ENCODE results near the gene MTG2.
A peak's percentile ranks its signal among the peaks of the same experiment; 100 is the strongest.

Gene MTG2, protein sequence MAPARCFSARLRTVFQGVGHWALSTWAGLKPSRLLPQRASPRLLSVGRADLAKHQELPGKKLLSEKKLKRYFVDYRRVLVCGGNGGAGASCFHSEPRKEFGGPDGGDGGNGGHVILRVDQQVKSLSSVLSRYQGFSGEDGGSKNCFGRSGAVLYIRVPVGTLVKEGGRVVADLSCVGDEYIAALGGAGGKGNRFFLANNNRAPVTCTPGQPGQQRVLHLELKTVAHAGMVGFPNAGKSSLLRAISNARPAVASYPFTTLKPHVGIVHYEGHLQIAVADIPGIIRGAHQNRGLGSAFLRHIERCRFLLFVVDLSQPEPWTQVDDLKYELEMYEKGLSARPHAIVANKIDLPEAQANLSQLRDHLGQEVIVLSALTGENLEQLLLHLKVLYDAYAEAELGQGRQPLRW

DNA sequence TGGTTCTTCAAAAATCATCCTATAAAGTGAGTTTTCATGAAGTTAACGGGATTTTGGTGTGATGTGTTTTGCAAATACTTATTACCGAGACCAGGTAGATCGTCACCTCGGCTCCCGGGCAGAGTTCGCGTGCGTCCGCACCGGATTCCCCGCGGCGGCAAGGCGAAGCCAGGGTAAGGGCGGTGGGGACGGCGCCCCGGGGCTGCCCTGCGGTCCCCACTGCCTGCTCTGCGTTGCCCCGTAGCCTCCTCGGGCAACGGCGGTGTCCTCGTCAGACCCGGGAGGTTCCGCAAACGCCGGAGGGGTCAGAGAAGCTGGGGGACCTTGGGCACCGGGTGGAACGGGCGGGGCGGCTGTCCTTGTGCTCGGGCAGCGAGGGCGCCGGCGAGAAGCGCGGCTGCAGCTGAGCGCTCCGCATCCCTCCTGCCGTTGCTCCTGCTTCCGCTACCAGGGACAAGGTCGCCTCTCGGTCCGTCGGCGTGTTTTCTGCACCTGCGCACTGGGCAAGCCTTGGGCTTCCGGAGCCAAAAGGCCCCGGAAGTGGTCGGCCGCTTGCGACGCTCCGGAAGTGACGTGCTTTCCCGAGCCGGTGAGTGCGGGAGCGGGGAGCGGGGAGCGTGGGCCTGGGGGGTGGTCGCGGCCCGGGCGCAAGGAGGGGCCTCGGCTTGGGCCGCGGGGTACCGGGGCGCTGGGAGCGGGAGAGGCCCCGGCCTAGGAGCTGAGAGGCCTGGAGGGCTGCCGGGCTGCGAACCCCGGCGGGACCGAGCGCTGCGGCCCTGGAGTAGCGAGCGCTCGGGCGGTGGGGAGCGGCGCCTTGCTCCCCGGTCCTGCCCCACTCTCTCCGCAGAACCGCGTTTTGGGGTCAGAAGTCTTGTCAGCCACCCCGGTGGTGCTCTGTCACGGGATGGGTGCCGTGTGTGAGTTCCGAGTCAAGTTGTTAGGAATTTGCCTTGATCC is at the start of gene MTG2:
Gene MTG2, plus strand, starts transcription at position 560 of the 957 bp plus-strand sequence. CDS start 10,393 bp downstream, outside the sequence.
- DNase-seq (ENCODE audit: low read depth in 2 of 2) = peak; percentile 80 to 81

DNA sequence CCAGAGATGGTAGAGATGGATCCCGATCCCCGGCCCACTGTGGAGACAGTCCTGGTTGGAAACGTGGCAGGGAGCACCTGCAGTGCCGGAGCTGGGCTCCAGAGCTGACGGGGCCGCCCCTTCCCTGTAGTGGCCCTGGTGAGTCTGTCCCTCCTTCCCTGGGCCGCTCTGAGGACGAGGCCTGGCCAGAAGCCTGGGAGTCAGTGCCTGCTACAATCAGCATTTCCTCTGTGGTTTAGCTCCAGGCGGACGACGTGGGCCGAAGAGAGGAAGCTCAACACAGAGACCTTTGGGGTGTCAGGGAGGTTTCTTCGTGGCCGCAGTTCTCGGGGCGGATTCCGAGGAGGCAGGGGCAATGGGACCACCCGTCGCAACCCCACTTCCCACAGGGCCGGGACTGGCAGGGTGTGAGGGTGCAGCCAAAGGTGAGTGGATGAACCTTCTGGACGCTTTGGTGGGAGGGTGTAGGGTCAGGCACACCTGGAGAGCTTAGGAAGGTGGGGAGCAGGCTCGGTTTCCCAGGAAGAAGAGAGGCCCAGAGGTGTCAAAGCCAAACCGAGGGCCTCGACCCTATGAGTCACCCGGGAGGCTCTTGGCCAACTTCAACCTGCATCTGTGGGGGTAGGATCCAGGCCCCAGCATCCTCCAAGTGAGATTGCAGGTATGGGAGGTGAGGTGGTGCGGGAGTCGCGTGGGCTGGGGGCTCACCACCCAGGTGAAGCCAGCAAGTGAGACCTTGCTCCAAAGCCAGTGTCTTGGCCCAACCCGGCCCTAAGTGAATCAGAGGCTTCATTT is 49.6 kb upstream of the MTG2 start:
- no peak for DNase-seq (ENCODE audit: low read depth in 2 of 2)

DNA sequence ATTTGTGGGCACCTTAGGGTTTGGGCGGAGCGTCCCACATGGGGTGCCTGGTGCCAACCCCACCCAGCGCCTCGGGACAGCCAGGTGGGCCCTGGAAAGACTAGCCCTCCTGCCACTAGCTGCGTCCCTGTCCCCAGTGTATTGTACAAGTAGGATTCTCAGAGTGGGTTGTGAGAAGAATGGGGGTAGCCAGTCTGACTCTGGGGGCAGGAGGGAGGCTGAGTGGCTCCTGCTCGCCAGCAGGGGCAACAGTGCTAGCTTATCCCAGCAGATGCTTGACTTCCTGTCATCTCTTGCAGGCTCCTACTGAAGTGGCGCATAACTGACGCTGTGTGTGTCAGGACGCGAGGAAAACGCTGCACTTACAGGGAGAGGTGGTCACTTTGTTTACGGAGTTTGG is 49.0 kb upstream of the MTG2 start:
- no peak for DNase-seq (ENCODE audit: low read depth in 2 of 2)

DNA sequence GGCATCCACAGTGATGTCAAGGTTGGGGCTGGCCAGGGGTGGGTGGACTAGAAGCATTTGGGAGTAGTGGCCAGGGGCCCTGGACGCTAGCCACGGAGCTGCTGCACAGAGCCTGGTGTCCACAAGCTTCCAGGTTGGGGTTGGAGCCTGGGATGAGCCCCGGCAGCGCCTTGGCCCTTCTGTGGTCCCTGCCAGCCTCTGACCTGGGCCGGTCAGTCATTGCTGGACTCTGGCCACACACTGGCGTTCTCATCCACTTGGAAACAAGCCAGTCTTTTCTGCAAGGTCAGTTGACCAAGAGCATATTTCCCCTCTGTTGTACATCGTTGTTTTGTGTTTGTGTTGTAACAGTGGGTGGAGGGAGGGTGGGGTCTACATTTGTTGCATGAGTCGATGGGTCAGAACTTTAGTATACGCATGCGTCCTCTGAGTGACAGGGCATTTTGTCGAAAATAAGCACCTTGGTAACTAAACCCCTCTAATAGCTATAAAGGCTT is 48.0 kb upstream of the MTG2 start:
- DNase-seq (ENCODE audit: low read depth in 2 of 2) = no peak

DNA sequence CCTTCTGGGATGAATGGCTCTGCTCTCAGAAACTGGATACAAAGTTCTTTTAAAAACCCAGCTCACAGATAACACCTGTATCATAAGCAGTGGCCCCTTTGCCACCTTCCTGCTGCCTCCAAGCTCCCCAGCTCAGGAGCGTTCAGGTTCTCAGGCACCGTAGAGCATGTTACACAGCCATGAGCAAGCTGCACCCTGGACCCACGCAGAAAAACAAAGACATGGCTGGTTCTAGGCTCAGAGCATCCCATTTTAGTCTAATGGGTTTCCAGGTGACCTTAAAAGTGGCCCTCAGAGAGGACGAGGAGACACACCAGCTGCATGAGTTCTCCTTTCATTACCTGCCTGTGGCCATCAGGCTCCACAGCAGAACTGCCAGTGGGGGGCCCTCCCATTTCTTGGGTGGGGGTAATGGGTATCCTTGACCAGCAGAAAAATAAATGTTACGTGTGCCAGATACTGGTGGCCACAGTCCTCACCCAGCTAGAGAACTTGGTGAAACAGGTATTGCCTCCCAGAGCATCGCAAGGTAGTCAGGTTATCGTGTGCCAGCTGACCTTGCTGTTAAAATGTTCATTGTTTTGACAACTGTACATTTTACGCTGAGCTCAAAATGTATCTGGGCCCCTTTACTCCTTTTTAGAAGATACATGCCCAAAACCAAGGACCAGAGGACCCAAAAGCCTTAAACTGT is 47.1 kb upstream of the MTG2 start:
- DNase-seq (ENCODE audit: low read depth in 2 of 2) = no peak

DNA sequence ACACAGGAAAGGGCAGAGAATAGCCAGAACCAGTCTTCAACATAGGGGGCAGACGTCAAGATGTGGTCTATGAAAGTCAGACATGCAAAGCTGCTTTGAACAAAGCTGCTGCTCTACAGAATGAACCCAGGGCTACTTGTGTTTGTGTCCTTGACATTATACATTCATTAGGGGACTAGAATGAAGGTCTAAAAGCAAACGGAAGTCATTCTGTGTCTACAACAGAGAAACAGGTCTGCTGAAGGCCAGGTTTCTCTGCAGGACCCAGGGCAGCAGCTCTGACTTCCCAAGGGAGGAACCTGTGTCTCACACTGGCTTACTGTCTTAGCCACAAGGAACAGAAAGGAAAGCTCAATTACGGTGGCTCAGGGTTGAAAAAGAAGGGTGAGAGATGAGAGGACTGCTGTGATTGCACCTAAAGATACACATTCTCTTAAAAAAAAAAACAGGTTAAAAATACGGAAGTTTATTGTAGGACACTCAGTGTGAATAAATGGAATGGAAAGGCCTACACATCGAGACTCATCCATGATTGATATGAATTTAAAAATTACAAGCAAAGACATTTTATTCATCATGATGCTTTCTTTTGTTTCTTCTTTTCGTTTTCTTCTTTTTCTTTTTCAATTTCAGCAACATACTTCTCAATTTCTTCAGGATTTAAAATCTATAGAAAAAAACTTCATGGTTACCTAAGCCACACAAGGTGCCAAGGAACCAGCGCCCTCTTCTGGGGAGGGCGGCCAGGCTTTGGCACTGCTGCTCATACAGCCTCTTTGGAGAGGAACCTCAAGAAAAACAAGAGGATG is 46.3 kb upstream of the MTG2 start:
- DNase-seq (ENCODE audit: low read depth in 2 of 2) = peak in 1 of 2 donors; percentile 50

DNA sequence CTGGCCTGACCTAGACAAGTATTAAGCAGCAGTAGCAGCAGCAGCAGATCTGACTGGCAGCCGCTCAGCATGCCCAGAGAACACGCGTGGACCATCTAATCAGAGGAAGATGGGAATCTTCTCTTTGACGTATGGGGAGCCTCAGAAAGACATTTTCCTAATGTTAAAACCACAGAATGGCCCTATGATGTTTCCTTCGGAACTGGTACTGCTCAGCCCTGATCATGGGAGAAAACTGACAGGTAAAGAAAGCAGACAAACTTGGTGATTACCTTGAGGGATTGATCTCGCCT is 45.8 kb upstream of the MTG2 start:
- DNase-seq (ENCODE audit: low read depth in 2 of 2) = no peak

DNA sequence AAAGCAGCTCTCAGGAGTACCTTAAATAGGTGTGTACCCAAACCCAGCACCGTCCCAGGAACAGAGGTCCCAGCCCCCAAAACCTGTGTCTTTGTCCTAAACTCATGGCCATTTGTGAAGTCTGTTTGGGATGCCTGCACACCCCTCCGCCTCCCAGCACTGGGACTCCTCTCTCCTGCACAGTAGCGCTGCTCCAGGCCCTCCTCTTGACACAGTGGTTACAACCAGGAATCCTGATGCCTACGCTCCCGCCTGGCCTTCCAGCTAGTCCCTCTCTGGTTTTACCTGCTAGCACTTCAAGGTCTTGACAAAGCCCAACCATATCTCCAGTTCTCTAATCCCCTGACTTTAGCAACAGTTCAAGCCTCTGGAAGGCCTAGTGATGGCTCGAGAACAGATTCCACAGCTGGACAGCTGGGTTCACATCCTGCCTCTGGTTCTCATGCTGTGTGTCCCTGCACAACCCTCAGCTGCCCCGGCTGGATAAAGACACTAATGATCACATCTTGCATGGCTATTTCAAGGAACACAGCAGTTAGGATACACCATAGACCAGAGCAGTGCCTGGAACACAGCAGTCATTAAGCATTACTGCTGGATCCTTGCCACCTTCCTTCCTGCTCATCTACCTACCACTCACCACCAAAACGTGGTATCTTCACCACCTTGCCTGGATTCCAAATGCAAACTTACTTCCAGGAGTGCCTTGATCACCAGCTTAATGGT is 45.2 kb upstream of the MTG2 start:
- DNase-seq (ENCODE audit: low read depth in 2 of 2) = no peak

DNA sequence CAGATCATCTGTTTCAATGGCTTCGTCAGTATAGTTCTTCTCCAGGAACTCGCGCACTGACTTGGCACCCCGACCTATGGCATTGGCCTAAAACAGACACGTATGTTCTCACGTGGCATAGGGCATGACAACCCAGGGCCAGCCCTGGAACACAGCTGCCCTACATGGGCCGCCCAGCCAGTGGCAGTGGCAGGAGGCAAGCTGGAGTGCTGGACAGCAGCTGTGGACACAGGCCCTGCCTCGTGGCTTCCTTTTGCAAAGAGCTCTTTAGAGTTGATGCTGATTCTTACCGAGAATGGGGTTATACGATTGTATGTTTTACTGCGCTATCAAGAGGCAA is 44.7 kb upstream of the MTG2 start:
- DNase-seq (ENCODE audit: low read depth in 2 of 2) = no peak

DNA sequence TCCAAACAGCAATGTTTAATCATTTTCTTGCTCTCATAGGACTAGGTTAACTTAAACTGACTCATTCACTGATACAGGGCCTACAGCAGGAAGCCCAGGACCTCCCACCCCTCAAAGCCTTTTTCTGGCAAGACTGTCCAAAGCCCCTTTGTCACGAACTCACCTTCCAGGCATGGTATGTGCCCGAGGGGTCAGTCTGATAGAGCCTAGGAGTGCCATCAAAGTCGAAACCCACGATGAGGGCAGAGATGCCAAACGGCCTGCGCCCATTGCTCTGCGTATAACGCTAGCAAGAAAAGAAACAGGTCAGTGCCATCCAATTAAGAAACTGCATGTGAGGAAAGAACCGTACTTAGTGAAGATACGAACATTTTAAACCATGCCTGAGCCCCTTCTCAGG is 43.9 kb upstream of the MTG2 start:
- DNase-seq (ENCODE audit: low read depth in 2 of 2) = no peak

DNA sequence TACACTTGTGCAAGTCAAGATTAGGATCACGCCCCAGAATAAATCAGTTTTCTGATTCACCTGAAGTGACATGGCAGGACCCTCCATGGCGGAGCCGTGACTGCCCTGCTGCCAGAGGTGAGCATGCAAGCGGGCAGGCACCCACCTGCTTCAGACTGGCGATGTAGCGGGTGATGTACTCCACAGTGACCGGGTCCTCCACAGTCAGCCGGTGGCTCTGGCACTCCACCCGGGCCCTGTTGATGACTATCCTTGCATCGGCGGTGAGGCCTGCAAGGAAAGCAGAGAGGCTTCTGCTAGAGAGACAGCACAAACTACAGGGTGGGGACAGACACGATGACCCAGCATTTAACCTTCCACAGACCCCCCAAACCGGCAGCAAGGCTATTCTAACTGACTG is 43.2 kb upstream of the MTG2 start:
- DNase-seq (ENCODE audit: low read depth in 2 of 2) = no peak

DNA sequence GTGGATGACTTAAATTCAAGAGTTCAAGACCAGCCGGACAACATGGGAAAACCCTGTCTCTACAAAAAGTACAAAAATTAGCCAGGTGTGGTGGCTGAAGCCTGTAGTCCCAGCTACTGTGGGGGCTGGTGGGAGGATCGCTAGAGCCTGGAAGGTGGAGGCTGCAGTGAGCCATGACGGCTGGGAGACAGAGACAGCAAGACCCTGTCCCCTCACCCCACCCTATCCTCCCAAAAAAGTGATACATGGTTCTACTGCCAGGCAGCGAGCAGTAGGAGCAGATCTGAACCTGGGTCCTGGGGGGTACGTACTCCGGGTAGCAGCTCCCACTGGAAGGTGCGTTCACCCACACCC is 41.8 kb upstream of the MTG2 start:
- no peak for DNase-seq (ENCODE audit: low read depth in 2 of 2)

DNA sequence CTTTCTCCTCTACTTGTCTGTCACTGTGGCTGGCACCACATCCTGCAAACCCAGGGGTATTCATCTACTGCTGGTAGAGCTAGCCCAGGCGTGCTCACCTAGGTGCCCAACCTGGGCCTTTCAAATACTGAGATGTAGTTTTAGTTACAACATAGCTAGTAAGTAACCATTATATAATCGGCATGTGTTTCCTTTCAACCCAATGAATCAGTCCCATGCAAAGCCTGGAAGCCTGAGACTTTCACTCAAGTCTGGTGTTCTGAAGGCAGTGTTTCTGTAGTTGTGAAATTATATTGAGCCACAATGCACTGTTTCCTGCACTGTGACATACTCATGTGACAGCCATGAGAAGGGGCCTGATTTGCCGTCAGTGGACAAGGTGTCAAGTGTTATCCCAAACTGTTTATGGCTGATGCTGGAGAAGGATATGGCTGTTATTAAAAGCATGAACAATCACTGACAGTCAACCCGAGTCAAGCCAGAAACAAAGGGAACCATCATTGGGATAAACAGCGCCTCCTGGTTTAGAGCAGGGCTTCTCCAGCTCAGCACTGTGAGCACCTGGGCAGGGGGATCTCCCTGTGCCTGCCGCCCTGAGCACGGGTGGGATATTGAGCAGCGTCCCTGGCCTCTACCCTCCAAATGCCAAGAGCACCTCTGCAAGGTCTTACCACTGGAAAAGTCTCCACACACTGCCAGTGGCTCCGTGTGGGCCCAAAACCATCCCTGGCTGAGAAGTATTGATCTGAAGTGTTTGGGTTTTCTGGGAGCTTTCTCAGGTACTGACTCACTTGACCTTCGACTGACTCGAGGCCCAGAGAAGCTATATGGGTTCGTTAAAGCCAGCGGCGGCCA is 41.2 kb upstream of the MTG2 start:
- DNase-seq (ENCODE audit: low read depth in 2 of 2) = no peak

DNA sequence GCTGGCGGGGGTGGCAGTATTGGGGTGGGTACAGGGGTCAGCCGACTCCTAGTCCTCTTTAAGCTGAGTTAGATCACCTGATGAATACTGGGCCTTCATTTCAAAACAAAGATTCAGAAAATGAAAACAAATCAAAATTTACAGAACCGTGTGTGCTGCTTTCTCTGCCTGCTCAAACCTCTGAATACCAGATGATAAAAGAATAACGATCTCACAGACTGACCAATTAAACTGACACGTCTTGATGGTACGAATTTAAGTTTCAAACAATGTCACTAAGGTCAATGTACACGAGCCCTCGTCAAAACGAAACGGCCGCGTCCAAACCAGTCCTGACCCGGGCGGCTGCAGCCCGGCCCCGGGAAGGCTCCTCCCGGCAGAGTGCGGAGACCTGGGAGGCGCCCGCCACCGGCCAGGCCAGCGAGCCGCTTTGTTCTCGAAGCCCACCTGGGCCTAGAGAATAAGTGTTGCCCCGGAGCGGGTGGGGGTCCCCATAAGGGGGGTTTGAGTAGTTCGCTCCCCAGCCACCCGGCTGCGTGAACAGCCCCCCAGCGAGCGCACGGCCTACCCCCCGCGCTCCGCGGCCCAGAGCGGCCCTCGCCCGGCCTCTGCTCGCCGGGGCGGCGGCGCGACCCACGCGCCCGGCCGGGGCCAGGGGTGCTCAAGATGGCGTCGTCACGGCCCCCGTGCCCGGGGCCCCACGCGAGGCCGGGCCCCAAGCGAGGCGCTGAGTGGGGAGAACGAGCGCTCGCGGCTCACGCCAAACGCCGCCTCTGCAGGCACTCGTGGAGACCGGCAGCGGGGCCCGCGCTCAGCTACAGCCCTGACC is 40.4 kb upstream of the MTG2 start:
- DNase-seq (ENCODE audit: low read depth in 2 of 2) = no peak

DNA sequence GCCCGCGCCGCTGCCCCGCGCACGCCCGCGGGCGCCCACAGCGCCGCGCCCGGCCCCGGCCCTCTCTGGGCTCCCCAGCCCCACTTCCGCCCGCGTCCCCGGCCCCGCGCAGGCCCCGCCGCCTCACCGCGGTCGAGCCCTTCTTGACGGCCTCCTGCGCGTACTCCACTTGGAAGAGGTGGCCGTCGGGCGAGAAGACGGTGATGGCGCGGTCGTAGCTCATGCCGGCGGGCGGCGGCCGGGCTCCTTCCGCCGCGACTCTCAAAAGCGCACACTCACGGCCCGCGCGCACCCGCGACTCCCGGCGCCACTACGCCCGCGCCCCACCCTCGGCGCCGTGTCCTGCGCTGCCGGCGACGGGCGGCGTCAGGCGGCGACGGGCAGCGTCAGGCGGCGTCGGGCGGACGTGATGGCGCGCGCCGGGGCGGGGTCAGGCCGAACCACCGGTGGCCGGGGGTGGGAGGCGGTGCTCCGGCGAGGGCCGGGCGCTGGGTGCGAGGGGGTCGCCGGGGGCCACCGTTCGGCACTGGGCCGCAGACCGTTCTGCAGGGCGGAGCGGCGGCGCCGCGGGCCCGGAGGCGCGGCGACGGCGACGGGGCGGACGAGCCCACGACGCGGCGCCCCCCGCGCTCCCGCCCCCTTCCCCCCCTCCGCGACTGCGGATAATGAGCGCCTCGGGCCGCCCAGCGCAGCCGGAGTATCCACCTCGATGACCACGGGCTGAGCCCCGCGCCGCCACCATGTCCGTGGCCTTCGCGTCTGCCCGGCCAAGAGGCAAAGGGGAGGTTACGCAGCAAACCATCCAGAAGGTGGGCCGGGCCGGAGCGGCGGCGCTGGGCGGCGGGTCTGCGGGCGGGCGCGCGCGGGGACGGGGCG is 39.5 kb upstream of the MTG2 start, which contains the start of the genes PSMA7 and SS18L1:
Gene PSMA7, minus strand, starts transcription at position 314 of the 876 bp plus-strand sequence. Its CDS starts 91 bp downstream, at position 223.
Gene SS18L1, plus strand, starts transcription at position 689 of the 876 bp plus-strand sequence. Its CDS starts 52 bp downstream, at position 741.
- DNase-seq (ENCODE audit: low read depth in 2 of 2) = peak; percentile 70 to 74

DNA sequence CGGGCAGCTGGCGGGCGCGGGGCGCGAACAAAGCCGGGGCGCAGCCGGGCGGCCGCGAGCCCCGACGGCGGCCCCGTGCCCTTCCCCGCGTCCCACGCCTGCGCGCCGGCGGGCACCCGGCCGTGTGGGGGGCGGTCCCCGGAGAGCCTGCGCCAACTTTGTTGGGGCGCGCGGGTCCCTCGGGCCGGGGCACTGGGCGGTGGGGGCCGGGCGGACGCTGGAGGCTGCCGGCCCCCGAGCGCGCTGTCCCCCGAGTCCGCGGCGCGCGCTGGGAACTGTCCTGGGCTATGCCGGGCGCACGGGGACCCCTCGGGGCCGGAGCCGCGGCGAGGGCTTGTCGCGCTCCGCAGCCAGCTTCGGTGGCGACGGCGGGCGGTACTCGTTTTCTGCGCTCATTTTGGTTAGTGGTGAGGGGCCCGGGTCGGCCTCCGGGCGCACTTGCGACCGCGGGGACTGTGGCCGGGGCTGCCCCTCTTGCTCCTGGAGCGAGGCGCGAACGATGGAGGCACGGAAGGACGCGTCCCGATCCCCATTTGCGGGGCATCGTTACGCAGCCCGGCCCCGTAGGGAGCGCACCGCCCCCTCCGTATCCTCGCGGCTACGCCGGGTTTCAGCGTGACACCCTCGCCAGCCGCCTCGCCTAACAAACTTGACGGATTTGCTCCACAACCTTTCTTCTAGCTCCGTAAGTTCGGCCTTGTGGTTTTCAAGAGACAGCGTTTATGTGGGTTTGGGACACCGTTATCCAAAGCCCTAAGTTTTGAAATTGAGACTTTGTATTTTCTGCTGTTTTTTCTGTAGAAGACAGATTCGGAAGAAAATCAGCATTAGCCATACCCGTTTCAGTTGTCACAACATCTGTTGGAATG is 38.6 kb upstream of the MTG2 start:
- DNase-seq (ENCODE audit: low read depth in 2 of 2) = no peak

Measured in stimulated activated CD4-positive, alpha-beta T cell treated with anti-CD3 and anti-CD28 coated beads, Interleukin-1b, Interleukin-23, amount 100 ng/mL, for 1 hour (primary cell).